ENCODE data around the gene SERBP1.

Gene SERBP1

DNA sequence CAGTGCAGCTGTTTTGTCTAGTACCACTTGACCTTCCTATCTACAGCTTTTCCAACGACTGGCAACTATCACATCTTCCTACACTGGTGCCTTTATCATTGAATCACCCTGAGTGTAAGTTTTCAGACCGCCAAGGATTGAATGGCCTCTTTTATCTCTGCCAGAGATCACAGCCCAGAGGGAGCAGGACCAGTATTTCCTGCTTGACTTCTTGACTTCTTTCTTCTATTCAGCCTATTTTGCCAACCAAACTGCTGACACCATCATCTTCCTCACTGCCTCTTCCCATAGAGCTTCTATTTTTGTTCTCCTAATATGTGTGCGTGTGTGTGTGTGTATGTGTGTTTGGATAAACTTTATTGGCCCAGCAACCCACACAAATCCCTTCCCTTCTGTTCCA lies 53.8 kb downstream of the SERBP1 start:
- H3K4me3 ChIP-seq (ENCODE audit: low read length), result no peak overlapping the region
- TF ChIP-seq, protein P1, sequence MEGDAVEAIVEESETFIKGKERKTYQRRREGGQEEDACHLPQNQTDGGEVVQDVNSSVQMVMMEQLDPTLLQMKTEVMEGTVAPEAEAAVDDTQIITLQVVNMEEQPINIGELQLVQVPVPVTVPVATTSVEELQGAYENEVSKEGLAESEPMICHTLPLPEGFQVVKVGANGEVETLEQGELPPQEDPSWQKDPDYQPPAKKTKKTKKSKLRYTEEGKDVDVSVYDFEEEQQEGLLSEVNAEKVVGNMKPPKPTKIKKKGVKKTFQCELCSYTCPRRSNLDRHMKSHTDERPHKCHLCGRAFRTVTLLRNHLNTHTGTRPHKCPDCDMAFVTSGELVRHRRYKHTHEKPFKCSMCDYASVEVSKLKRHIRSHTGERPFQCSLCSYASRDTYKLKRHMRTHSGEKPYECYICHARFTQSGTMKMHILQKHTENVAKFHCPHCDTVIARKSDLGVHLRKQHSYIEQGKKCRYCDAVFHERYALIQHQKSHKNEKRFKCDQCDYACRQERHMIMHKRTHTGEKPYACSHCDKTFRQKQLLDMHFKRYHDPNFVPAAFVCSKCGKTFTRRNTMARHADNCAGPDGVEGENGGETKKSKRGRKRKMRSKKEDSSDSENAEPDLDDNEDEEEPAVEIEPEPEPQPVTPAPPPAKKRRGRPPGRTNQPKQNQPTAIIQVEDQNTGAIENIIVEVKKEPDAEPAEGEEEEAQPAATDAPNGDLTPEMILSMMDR (conservative IDR thresholded peaks at IDR 0.05; ENCODE audit: low read length), result no peak
- DNase-seq (ENCODE audit: low read depth), result no peak

DNA sequence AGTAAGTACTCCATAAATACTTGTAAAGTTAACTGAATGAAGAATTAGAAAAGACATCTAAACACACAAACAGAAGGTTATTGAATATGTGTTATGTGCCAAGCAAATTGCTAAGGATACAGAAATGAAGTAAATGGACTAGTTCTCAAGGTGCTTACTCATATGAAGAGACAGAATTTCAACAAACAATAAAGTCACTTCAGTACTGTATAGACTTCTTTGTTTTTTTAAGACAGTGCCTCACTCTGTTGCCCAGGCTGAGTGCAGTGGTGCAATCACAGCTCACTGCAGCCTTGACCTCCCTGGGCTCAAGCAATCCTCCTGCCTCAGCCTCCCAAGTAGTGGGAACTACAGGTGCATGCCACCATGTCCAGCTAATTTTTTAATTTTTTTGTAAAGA lies 57.3 kb downstream of the SERBP1 start:
- no peak overlapping the region for H3K4me3 ChIP-seq (ENCODE audit: low read length)
- DNase-seq (ENCODE audit: low read depth), result no peak
- TF ChIP-seq, protein P1 (conservative IDR thresholded peaks at IDR 0.05; ENCODE audit: low read length), result no peak

DNA sequence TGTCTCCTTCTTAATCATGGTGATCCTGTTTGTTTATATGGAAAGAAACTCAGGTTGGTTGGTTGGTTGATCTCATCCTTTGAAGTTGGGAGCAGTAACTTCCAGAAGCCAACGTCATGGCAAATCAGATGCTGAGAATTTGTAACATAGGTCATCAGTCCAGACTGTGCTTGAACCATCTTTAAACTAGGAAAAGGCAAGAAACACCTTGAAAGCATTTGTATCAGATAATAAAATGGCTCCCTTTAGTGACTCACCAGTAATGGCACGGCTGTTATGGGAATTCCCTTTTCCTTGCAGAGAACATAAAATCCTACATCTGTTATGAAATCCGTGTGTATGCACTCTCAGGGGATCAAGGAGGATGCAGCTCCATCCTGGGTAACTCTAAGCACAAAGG lies 58.1 kb downstream of the SERBP1 start:
- TF ChIP-seq, protein P1 (conservative IDR thresholded peaks at IDR 0.05; ENCODE audit: low read length), result no peak
- no peak overlapping the region for H3K4me3 ChIP-seq (ENCODE audit: low read length)
- DNase-seq (ENCODE audit: low read depth), result peak; percentile 26

DNA sequence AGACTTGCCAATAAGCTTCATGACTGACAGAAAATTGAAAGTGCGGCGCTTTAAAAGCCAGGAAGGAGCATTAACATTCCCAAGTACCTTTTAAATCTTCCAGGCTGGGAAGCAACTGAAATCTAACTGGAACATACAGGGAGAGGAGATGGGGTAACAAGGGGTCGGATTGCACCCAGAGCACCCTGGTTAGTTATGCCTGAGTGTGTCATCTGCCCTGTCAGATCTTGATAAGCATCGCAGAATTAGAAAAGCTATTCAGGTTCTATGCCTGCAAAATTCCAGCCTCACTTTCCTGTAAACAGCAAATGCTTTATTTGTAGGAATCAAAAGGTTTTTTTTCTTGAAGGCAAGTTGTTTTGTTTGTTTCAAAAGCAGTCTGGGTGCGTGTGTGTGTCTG lies 58.5 kb downstream of the SERBP1 start:
- H3K4me3 ChIP-seq (ENCODE audit: low read length), result no peak overlapping the region
- TF ChIP-seq, protein P1 (conservative IDR thresholded peaks at IDR 0.05; ENCODE audit: low read length), result no peak
- no peak for DNase-seq (ENCODE audit: low read depth)

DNA sequence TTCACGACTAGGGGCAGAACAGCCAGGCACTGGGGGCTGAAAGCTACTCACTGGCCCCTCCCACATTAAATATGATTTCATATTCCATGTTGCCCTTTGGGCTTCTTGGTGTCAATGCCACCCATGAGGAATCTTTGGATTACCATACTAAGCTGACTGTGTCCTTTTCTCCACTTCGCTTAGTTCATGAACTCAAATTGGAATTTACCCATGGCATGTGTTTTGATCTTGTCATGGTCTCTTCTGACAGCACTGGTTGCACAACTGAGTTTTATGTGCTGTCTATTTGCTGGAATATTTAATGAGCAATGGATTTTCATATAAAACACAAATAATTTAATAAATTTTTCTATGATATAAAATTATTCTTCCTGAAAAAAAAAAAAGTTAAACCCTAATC lies 59.2 kb downstream of the SERBP1 start:
- no peak for DNase-seq (ENCODE audit: low read depth)
- no peak overlapping the region for H3K4me3 ChIP-seq (ENCODE audit: low read length)
- TF ChIP-seq, protein P1 (conservative IDR thresholded peaks at IDR 0.05; ENCODE audit: low read length), result no peak

DNA sequence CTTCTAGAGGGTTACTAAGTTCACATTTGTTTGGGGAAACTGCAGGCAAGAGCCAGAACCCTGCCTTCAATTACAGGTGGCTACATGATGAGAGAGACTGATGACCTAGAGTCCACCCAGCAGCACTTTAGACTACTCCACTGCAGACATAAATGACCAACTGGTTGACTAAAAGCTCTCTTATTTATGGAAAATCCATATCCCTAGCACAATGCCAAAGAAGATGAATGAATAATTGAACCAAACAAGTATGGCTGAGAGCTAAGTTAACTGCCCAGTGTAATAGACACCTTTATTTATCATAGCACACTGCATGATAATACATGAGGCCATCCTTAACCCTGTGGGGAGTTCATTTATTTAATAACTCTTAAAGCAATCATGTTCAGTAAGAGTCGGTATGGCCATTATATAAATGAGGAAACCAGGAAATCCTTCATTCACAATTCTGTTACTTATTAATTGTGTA lies 62.1 kb downstream of the SERBP1 start:
- H3K4me3 ChIP-seq (ENCODE audit: low read length), result no peak overlapping the region
- DNase-seq (ENCODE audit: low read depth), result no peak
- TF ChIP-seq, protein P1 (conservative IDR thresholded peaks at IDR 0.05; ENCODE audit: low read length), result no peak

DNA sequence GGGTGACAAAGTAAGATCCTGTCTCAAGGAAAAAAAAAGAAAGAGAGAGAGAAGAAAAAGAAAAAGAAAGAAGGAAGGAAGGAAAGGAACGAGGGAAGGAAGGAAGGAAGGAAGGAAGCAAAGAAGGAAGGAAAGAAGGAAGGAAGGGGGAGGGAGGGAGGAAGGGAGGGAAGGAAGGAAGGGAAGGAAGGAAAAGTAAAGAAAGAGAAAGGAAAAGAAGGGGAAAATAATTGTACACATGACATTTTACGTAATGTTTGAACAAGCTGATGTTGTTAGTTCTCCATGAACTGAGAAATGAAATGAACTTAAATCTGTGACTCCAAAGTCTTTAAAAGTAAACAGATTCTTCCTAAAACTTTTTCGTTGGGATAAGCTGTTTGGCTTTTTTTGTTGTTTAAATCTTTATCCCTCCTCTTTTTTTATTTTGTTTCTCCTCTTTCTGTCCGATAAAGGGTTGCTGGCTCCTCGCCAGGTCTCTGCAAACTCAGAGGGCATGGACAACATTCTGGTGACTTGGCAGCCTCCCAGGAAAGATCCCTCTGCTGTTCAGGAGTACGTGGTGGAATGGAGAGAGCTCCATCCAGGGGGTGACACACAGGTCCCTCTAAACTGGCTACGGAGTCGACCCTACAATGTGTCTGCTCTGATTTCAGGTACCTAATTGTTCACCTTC lies 62.7 kb downstream of the SERBP1 start:
- DNase-seq (ENCODE audit: low read depth), result no peak
- no peak overlapping the region for H3K4me3 ChIP-seq (ENCODE audit: low read length)
- TF ChIP-seq, protein P1 (conservative IDR thresholded peaks at IDR 0.05; ENCODE audit: low read length), result no peak

Measured in AG10803 (cell line).